ENCODE data around the gene TNS1. TPM values are rescaled to one million over a fixed set of nuclear protein-coding genes. Genes with fewer than 3 reads are reported as not detected.

TNS1 gene
- total RNA-seq, 4 donors from 2014 or later: 169 to 316 (median 229) TPM

- Histone ChIP-seq H3K36me3 (no peaks in the 10 kb centered on the region), H3K9me3 (no peaks in the 10 kb centered on the region), H3K4me1 (peaks cover 21 to 34% of the 10 kb centered on the region in 2 donors), H3K27ac (peak overlapping the region in 1 of 3 donors; percentile 13), H3K27me3 (no peaks in the 10 kb centered on the region), H3K4me3 (replicated peaks in 1 of 3) (no peak overlapping the region)
- intact Hi-C loops (cut with DNase I): no loop called here
- 77 to 91% methylated on average over 10 to 12 of the region's 12 CpGs for WGBS, 2 donors
- TF ChIP-seq POLR2A (IDR thresholded peaks at IDR 0.05): no peak
- TF ChIP-seq CTCF (IDR thresholded peaks at IDR 0.05): no peak
- DNase-seq: no peak
These were observed 5.6 kb upstream of the TNS1 start for GRCh38 chr2:218008060-218009040.

- no peak for DNase-seq
- Histone ChIP-seq H3K4me1 (peaks cover 27 to 42% of the 10 kb centered on the region in 2 donors), H3K9me3 (no peaks in the 10 kb centered on the region), H3K36me3 (no peaks in the 10 kb centered on the region), H3K27ac (no peak overlapping the region), H3K27me3 (no peaks in the 10 kb centered on the region), H3K4me3 (replicated peaks in 1 of 3) (no peak overlapping the region)
- 93 to 95% methylated on average over 4 of the region's 4 CpGs for WGBS, 2 donors
- no peak for TF ChIP-seq CTCF (IDR thresholded peaks at IDR 0.05)
- TF ChIP-seq POLR2A (IDR thresholded peaks at IDR 0.05): no peak
- intact Hi-C loops (cut with DNase I): no loop called here
These were observed 3.9 kb upstream of the TNS1 start for GRCh38 chr2:218006741-218007140.

GRCh38 chr2:218005486-218005885 is 2.7 kb upstream of the TNS1 start:
- no peaks in the 10 kb centered on the region for H3K9me3 ChIP-seq
- no peaks in the 10 kb centered on the region for H3K27me3 ChIP-seq
- H3K27ac ChIP-seq: peak overlapping the region in 1 of 3 donors; percentile 84
- TF ChIP-seq POLR2A (IDR thresholded peaks at IDR 0.05) (no peak), CTCF (IDR thresholded peaks at IDR 0.05) (no peak)
- intact Hi-C loops (cut with DNase I): no loop called here
- WGBS, 2 donors: 95 to 96% methylated on average over 3 of the region's 3 CpGs
- no peak for DNase-seq
- peaks cover 27 to 32% of the 10 kb centered on the region in 2 donors for H3K4me1 ChIP-seq
- no peaks in the 10 kb centered on the region for H3K36me3 ChIP-seq
- H3K4me3 ChIP-seq (replicated peaks in 1 of 3): no peak overlapping the region

- TF ChIP-seq POLR2A (IDR thresholded peaks at IDR 0.05): no peak
- no peak for TF ChIP-seq CTCF (IDR thresholded peaks at IDR 0.05)
- intact Hi-C loops (cut with DNase I): no loop called here
- no peaks in the 10 kb centered on the region for H3K9me3 ChIP-seq
- 76 to 90% methylated on average over 4 of the region's 4 CpGs for WGBS, 2 donors
- H3K27ac ChIP-seq: peak overlapping the region in 2 of 3 donors; percentile 64 to 84
- H3K4me1 ChIP-seq: peaks cover 24 to 28% of the 10 kb centered on the region in 2 donors
- H3K27me3 ChIP-seq: no peaks in the 10 kb centered on the region
- DNase-seq: no peak
- H3K36me3 ChIP-seq: no peaks in the 10 kb centered on the region
- no peak overlapping the region for H3K4me3 ChIP-seq (replicated peaks in 1 of 3)
These were observed 2.2 kb upstream of the TNS1 start for GRCh38 chr2:218005028-218005427.

- H3K4me3 ChIP-seq (replicated peaks in 1 of 3): no peak overlapping the region
- H3K4me1 ChIP-seq: peaks cover 20 to 34% of the 10 kb centered on the region in 2 donors
These were observed 1.2 kb upstream of the TNS1 start for GRCh38 chr2:218003981-218004419.

More at GRCh38 chr2:218003981-218004419, 1.2 kb upstream of the TNS1 start:
- peak; percentile 73 to 83 for DNase-seq
- 17 to 31% methylated on average over 5 to 6 of the region's 6 CpGs for WGBS, 2 donors
- Histone ChIP-seq H3K27ac (peak overlapping the region; percentile 60 to 84 (median 64)), H3K9me3 (no peaks in the 10 kb centered on the region), H3K36me3 (no peaks in the 10 kb centered on the region), H3K27me3 (no peaks in the 10 kb centered on the region)
- intact Hi-C loops (cut with DNase I): no loop called here
- TF ChIP-seq POLR2A (IDR thresholded peaks at IDR 0.05) (no peak), CTCF (IDR thresholded peaks at IDR 0.05) (no peak)

Data from thyroid gland (tissue), 4 donors.